Epithelial cell of esophagus (primary cell): ENCODE measurements around the gene NFAM1.

Experiments
- DNase-seq: peaks from one replicate; pipeline ENCODE4 v3.0.0; 2010; ENCODE audit warnings: low read depth
- H3K4me3 ChIP-seq: 2 replicates; pipeline ENCODE4 v1.5.1; 2011; ENCODE audit warnings: mild to moderate bottlenecking, low read length, control low read depth
- CTCF ChIP-seq: IDR thresholded peaks from 2 replicates; pipeline ENCODE4 v1.5.1; 2011; ENCODE audit warnings: low read depth, mild to moderate bottlenecking, low read length, control low read depth, inconsistent platforms; ENCODE audit not compliant: insufficient read depth; ENCODE audit errors: missing control alignments

NFAM1 gene

GRCh38 chr22:42335839-42336378, 96.3 kb downstream of the NFAM1 start:
- TF ChIP-seq CTCF = no peak
- DNase-seq = no peak

GRCh38 chr22:42334875-42335512, 97.2 kb downstream of the NFAM1 start:
- TF ChIP-seq CTCF = no peak
- DNase-seq = no peak
- no peak overlapping the region for H3K4me3 ChIP-seq

More at GRCh38 chr22:42335839-42336378, 96.3 kb downstream of the NFAM1 start:
- no peak overlapping the region for H3K4me3 ChIP-seq

GRCh38 chr22:42333544-42333943, 98.7 kb downstream of the NFAM1 start:
- no peak for TF ChIP-seq CTCF
- DNase-seq = no peak
- no peak overlapping the region for H3K4me3 ChIP-seq

GRCh38 chr22:42332089-42332488, 100.1 kb downstream of the NFAM1 start:
- no peak for TF ChIP-seq CTCF
- no peak overlapping the region for H3K4me3 ChIP-seq
- DNase-seq = no peak

- H3K4me3 ChIP-seq = no peak overlapping the region
- no peak for TF ChIP-seq CTCF
- DNase-seq = no peak
Observed at GRCh38 chr22:42331014-42331413, 101.2 kb downstream of the NFAM1 start.
